ENCODE data around the gene HBB.

The HBB gene

GRCh38 chr11:5224538-5225479 lies 2.1 kb downstream of the HBB start:
- no peak for DNase-seq

GRCh38 chr11:5223686-5224085 lies 3.2 kb downstream of the HBB start:
- no peak for DNase-seq

DNA sequence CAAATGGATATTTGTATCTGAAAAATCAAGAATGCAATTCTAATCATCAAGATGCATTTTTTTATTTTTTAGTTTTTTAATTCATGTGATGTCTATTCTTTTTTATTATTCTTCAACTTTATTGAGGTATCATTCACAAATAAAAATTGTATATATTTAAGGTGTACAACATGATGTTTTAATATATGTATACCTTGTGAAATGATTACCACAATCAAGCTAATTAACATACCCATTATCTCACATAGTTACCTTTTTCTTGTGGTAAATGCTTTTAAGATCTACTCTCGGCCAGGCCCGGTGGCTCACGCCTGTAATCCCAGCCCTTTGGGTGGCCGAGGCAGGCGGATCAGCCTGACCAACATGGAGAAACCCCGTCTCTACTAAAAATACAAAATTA lies 3.7 kb downstream of the HBB start:
- no peak for DNase-seq

- no peak for DNase-seq
These were observed 16.4 kb downstream of the HBB start for GRCh38 chr11:5210376-5210885.

GRCh38 chr11:5204787-5205186 lies 22.1 kb downstream of the HBB start:
- no peak for DNase-seq

- no peak for DNase-seq
These were observed 23.5 kb downstream of the HBB start for GRCh38 chr11:5203366-5203765.

DNA sequence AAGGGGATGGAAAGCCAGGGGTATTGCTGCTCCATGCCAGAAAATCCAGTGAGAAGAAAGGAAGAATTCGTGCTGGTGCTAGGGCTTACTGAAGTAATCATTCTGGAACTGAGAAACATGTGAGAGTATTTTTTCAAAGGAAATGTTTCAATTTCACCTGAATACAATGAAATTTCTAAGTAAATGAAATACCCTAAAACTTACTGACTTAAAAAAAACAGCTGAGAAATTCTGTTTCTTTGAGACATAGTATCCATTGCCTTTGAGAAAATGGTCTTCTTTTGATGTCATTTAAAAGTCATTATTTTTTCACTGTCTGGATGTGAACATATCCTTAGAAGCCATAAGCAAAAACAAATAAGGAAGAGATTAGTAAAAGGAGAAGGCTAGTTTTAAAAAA lies 26.3 kb downstream of the HBB start, which contains the start of gene OR51V1:
TSS of gene OR51V1 (minus strand) at position 101 of the 400 bp plus-strand sequence. CDS start at position 101, 0 bp downstream.
- no peak for DNase-seq

DNA sequence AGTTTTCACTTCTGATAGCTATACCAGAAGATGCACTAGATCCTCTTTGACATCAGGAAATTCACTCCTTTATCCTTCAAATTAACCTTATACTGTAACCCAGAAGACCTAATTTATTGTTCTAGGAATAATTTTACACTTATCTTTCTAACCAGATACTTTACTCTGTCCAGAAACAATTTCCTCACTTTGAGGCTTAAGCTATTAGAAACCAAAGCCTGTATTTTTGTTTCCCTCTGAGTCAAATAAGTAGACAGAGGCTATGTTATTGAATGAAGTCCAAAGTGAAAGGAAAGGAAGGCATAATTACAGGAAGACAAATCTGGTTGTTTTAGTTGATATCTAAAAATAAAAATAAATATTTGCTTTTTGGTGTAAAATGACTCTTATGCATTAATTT lies 28.6 kb downstream of the HBB start:
- DNase-seq: no peak

DNA sequence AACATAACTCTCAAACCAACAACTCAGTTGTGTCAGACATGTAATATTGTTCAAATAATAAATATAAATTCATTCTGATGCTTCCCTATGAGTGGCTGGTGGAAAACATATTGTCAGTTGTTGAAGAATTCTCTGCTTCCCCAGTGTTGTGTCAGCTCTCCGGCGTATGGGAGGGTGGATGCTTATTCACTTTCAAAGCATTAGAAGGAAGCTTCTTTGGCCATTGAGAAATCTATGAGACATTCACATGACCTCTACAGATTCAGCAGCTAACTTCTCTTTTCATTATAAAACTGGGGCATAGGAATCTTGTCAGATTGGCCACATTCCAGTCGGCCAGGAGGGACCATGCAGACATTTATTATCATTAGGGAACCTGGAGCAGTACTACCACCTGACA lies 29.3 kb downstream of the HBB start:
- DNase-seq: no peak

DNA sequence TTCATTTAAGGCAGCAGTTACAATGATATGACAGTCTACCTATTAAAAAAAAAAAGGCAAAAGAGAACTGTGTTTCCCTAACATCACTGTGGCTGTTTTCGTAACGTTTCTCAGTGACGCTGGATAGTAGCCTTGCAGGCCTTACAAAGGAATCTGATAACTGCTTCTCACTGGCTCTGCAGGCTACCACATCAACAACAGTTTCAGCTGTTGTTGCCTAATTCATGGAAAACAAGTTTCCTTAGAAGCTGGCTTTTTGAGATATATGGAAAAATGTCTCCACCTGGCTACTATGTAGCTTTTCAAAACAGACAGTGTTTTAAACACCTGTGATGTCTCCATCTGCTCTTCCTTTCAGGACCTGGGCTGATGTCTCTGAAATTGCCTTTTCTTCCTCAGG lies 30.1 kb downstream of the HBB start:
- DNase-seq: no peak

DNA sequence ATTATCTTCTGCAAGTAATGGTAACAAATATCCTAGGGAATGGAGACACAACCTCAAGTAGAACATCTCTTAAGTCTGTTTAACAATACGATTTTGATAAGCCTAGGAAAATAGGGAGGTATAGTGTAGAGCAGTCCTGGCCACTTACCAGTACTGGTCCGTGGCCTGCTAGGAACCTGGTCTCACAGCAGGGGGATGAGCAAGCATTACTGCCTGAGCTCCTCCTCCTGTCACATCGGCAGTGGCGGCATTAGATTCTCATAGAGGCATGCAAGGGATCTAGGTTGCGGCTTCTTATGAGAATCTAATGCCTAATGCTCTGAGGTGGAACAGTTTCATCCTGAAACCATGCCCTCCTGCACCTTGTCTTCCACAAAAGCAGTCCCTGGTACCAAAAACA lies 30.8 kb downstream of the HBB start:
- DNase-seq: no peak

DNA sequence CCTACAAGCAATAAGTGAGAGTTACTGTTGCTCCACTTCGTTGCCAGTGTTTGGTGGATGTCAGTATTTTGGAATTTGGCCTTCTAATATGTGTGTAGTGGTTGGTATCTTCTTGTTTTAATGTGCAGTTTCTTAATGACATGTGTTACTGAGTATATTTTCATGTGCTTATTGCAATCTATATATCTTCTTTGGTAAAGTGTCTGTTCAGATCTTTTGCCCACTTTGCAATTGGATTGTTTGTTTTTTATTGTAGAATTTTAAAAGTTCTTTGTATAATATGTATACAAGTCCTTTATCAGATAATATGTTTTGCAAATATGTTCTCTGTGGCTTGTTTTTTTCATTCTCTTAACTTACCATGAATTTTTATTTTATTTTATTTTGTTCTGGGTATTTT lies 34.1 kb downstream of the HBB start:
- DNase-seq: no peak

- no peak for DNase-seq
These were observed 38.7 kb downstream of the HBB start for GRCh38 chr11:5188201-5188600.

DNA sequence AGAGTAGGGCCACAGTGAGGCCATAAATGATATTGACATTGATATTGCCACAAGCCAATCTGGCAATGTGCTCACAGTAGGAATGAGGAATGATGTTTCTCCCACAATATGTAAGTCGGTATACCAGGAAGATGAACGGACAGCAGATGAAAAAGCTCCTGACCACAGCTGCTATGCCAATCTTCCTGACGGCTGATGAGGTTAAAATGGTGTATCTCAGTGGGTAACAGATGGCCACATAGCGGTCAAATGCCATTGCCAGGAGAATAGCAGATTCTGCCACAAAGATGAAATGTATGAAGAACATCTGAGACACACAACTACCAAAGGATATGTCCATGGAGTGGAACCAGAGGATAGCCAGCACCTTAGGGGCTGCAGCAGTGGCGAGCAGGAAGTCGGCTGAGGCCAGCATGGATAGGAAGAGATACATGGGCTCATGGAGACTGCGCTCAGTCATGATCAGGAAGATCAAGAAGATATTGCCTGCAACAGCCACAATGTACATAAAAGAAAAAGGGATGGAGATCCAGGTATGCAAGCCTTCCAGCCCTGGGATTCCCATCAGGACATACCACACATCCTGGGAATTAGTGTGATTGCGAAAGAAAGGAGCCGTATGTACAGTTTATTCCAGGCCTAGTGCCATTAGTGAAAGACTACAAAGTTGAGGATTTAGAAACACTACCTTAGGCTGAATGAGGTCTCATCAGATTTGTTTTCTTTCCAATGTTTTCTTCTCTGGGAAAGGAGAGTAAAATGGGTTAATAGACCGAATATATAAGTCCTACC lies 48.6 kb downstream of the HBB start:
- no peak for DNase-seq

Measured in CD4-positive, alpha-beta T cell treated with Interleukin-4 for 1 hour (primary cell).